Loucy (cell line): ENCODE results near the gene CACNA2D3.

Experiments
- H2AFZ ChIP-seq: fragments of 200-600 bp; sonication (generic); 2 replicates; pipeline ENCODE4 v1.6.0; 2016; ENCODE audit warnings: antibody characterized with exemption, mild to moderate bottlenecking, low read length, moderate library complexity
- H3F3A ChIP-seq: fragments of 200-600 bp; 2 replicates; pipeline ENCODE4 v1.6.0; 2016; ENCODE audit warnings: antibody characterized with exemption, low read depth, mild to moderate bottlenecking
- H3K27me3 ChIP-seq: fragments of 200-600 bp; sonication (generic); 2 replicates; pipeline ENCODE4 v1.6.1; 2014; ENCODE audit warnings: low read length, mild to moderate bottlenecking; ENCODE audit not compliant: insufficient read depth, poor library complexity, severe bottlenecking
- H3K36me3 ChIP-seq: fragments of 200-600 bp; sonication (generic); 2 replicates; pipeline ENCODE4 v1.6.1; 2016; ENCODE audit warnings: low read length; ENCODE audit not compliant: insufficient read depth
- H3K4me1 ChIP-seq: fragments of 200-600 bp; sonication (generic); 2 replicates; pipeline ENCODE4 v1.5.1; 2014; ENCODE audit warnings: low read length, mild to moderate bottlenecking; ENCODE audit not compliant: insufficient read depth, poor library complexity, severe bottlenecking
- H3K4me2 ChIP-seq: fragments of 200-600 bp; sonication (generic); 2 replicates; pipeline ENCODE4 v1.6.0; 2014; ENCODE audit warnings: antibody characterized with exemption, low read length, low read depth, mild to moderate bottlenecking; ENCODE audit not compliant: poor library complexity, severe bottlenecking
- H3K4me3 ChIP-seq: fragments of 200-600 bp; sonication (generic); 2 replicates; pipeline ENCODE4 v1.5.1; 2014; ENCODE audit warnings: low read length, mild to moderate bottlenecking, mixed read lengths; ENCODE audit not compliant: poor library complexity, severe bottlenecking
- H3K79me2 ChIP-seq: fragments of 200-600 bp; sonication (generic); 2 replicates; pipeline ENCODE4 v1.6.1; 2014; ENCODE audit warnings: low read length; ENCODE audit not compliant: insufficient read depth
- H3K9ac ChIP-seq: fragments of 200-600 bp; sonication (generic); 2 replicates; pipeline ENCODE4 v1.6.0; 2014; ENCODE audit warnings: mild to moderate bottlenecking, low read depth, low read length, moderate library complexity; ENCODE audit not compliant: poor library complexity, severe bottlenecking
- H3K9me2 ChIP-seq: fragments of 200-600 bp; sonication (generic); replicated peaks from 2 replicates; pipeline ENCODE4 v1.6.1; 2016; ENCODE audit warnings: low read depth, low read length, mixed read lengths
- H3K9me3 ChIP-seq: fragments of 200-600 bp; sonication (generic); 2 replicates; pipeline ENCODE4 v1.6.1; 2014; ENCODE audit warnings: mild to moderate bottlenecking, antibody characterized with exemption, low read length, low read depth; ENCODE audit not compliant: insufficient read depth
- H4K20me1 ChIP-seq: fragments of 200-600 bp; sonication (generic); 2 replicates; pipeline ENCODE4 v1.6.0; 2014; ENCODE audit warnings: antibody characterized with exemption, low read length, mild to moderate bottlenecking; ENCODE audit not compliant: insufficient read depth, poor library complexity, severe bottlenecking
- EZH2phosphoT487 ChIP-seq: fragments of 200-600 bp; IDR thresholded peaks from 2 replicates; pipeline ENCODE4 v1.6.1; 2018; ENCODE audit warnings: antibody characterized with exemption, mild to moderate bottlenecking, moderate library complexity, borderline replicate concordance
- TF ChIP-seq, protein P1 (sequence below): fragments of 200-600 bp; sonication (generic); conservative IDR thresholded peaks from 2 replicates; pipeline ENCODE4 v1.5.1; 2014; ENCODE audit warnings: mild to moderate bottlenecking, antibody characterized with exemption, low read length

Gene CACNA2D3

DNA sequence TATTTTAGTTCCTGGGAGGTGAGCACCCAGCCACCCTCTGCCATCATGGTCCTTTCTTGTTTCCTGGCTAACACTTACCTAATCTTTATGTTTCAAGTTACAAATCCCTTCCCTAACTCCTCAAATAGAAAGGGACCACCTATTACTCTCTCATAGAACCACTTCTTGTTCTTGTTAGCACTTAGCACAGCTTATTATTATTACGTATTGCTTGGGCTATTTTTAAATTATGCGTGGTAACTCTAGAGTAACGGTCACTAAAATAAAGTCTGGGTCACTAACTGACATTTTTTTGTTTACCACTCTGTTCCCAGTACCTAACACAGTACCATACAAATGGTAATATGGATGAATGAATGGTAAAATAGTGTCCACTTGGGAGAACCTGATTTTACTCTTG lies 663.6 kb downstream of the CACNA2D3 start:
- Histone ChIP-seq H3K9ac (no peak overlapping the region), H3K4me1 (no peaks in the 10 kb centered on the region), H3K27me3 (no peaks in the 10 kb centered on the region), H3K9me2 (no peaks in the 10 kb centered on the region), H3K4me3 (no peak overlapping the region), H3K79me2 (no peaks in the 10 kb centered on the region), H3K4me2 (no peak overlapping the region), H3K36me3 (no peaks in the 10 kb centered on the region), H3K9me3 (no peaks in the 10 kb centered on the region), H3F3A (no peaks in the 10 kb centered on the region), H2AFZ (no peak overlapping the region), H4K20me1 (no peaks in the 10 kb centered on the region)
- TF ChIP-seq, protein P1, sequence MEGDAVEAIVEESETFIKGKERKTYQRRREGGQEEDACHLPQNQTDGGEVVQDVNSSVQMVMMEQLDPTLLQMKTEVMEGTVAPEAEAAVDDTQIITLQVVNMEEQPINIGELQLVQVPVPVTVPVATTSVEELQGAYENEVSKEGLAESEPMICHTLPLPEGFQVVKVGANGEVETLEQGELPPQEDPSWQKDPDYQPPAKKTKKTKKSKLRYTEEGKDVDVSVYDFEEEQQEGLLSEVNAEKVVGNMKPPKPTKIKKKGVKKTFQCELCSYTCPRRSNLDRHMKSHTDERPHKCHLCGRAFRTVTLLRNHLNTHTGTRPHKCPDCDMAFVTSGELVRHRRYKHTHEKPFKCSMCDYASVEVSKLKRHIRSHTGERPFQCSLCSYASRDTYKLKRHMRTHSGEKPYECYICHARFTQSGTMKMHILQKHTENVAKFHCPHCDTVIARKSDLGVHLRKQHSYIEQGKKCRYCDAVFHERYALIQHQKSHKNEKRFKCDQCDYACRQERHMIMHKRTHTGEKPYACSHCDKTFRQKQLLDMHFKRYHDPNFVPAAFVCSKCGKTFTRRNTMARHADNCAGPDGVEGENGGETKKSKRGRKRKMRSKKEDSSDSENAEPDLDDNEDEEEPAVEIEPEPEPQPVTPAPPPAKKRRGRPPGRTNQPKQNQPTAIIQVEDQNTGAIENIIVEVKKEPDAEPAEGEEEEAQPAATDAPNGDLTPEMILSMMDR = no peak
- TF ChIP-seq EZH2phosphoT487 = no peak

DNA sequence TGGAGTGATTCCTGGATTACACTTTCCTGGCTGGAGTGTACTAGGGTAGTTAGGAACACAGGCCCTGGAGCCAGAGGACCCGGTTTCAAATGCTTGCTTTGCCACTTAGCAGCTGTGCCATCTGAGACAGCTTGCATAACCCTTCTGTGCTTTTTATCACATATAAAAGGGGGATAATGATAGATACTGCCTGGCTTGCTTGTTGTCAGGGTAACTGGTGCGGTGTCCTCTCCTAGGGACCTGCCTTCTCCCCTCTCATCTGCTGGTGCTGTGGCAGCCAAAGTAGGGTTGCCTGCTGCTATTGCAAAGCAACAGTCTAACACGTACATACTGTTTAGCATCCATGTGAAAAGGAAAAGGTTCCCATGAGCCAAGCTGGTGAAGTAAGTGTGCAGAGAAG lies 667.7 kb downstream of the CACNA2D3 start:
- H3K4me1 ChIP-seq = peaks cover 6% of the 10 kb centered on the region
- no peaks in the 10 kb centered on the region for H4K20me1 ChIP-seq
- TF ChIP-seq EZH2phosphoT487 = no peak
- TF ChIP-seq, protein P1 = no peak

DNA sequence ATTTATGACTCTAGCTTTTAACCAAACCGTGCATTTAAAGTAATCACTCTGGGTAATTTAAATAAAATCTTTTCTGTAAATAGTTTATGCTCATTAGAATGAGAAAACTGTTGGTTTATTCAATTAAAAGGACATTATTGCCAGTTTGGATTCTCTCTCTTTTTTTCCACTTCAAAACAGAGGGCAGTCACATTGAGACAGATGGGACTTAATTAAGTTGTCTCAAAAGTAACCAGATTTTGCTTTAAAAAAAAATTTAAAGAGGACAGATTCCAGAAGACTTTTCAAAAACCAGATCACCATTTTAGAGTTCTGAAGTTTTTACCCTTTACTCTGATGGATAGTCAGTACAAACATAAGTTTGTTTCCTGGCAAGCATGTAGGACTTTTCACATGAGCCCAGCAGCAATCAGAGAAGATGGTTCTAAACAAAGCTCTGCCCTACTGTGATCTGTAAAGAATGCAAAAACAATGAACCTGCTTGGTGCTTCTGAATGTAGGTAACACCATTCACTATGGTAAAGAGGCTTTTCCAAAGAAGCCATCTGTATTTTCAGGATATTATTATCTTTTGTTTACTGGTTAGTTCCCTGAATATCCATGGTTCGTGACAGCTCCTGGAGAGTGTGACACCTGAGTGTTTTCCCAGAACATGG lies 669.3 kb downstream of the CACNA2D3 start:
- Histone ChIP-seq H3K79me2 (no peaks in the 10 kb centered on the region), H3K4me3 (no peak overlapping the region), H3K4me2 (no peak overlapping the region), H2AFZ (no peak overlapping the region), H4K20me1 (no peaks in the 10 kb centered on the region), H3F3A (no peaks in the 10 kb centered on the region), H3K4me1 (peaks cover 6% of the 10 kb centered on the region), H3K36me3 (no peaks in the 10 kb centered on the region), H3K27me3 (no peaks in the 10 kb centered on the region), H3K9me2 (no peaks in the 10 kb centered on the region), H3K9me3 (no peaks in the 10 kb centered on the region), H3K9ac (no peak overlapping the region)
- no peak for TF ChIP-seq EZH2phosphoT487
- TF ChIP-seq, protein P1 = no peak

More for the DNA sequence above, 667.7 kb downstream of the CACNA2D3 start:
- Histone ChIP-seq H3K4me3 (no peak overlapping the region), H3K27me3 (no peaks in the 10 kb centered on the region), H3K9me2 (no peaks in the 10 kb centered on the region), H3F3A (no peaks in the 10 kb centered on the region), H3K4me2 (no peak overlapping the region), H3K79me2 (no peaks in the 10 kb centered on the region), H2AFZ (no peak overlapping the region), H3K36me3 (no peaks in the 10 kb centered on the region), H3K9ac (no peak overlapping the region), H3K9me3 (no peaks in the 10 kb centered on the region)
